Endodermal cell (in vitro differentiated cells): ENCODE results near the gene CYB5R3. TPM values are rescaled to one million over a fixed set of nuclear protein-coding genes. Genes with fewer than 3 reads are reported as not detected.

ENCODE experiments used
- DNase-seq: peaks from one replicate; pipeline ENCODE4 v3.0.0-alpha.2; 2017
- H3K27ac ChIP-seq: 2 replicates; pipeline ENCODE4 v1.5.1; 2013; ENCODE audit warnings: mild to moderate bottlenecking, low read depth, low read length, moderate library complexity
- H3K27me3 ChIP-seq: 2 replicates; pipeline ENCODE4 v1.6.1; 2013; ENCODE audit warnings: mild to moderate bottlenecking, low read length, moderate library complexity; ENCODE audit not compliant: insufficient read depth, control insufficient read depth, poor library complexity, severe bottlenecking
- H3K36me3 ChIP-seq: 2 replicates; pipeline ENCODE4 v1.7.0; 2013; ENCODE audit warnings: mild to moderate bottlenecking, low read length, moderate library complexity; ENCODE audit not compliant: control insufficient read depth, insufficient read depth
- H3K4me1 ChIP-seq: one replicate; pipeline ENCODE4 v1.7.0; 2013; ENCODE audit warnings: low read length; ENCODE audit not compliant: control insufficient read depth, insufficient read depth
- H3K4me3 ChIP-seq: 2 replicates; pipeline ENCODE4 v1.5.1; 2013; ENCODE audit warnings: mild to moderate bottlenecking, low read length, moderate library complexity
- H3K9ac ChIP-seq: 2 replicates; pipeline ENCODE4 v1.6.1; 2013; ENCODE audit warnings: mild to moderate bottlenecking, low read length, moderate library complexity; ENCODE audit not compliant: poor library complexity, severe bottlenecking; ENCODE audit errors: extremely low read depth
- H3K9me3 ChIP-seq: 2 replicates; pipeline ENCODE4 v1.6.1; 2013; ENCODE audit warnings: mild to moderate bottlenecking, low read length, moderate library complexity; ENCODE audit not compliant: control insufficient read depth
- H3K27ac Mint-ChIP-seq: 2 replicates; pipeline ENCODE4 v1.8.0; 2020; ENCODE audit warnings: mixed read lengths
- H3K27me3 Mint-ChIP-seq: 2 replicates; pipeline ENCODE4 v1.8.0; 2021; ENCODE audit warnings: mild to moderate bottlenecking, mixed read lengths; ENCODE audit not compliant: insufficient read depth
- H3K36me3 Mint-ChIP-seq: 2 replicates; pipeline ENCODE4 v1.8.0; 2020; ENCODE audit warnings: low read depth, mixed read lengths
- H3K4me1 Mint-ChIP-seq: 2 replicates; pipeline ENCODE4 v1.8.0; 2020; ENCODE audit warnings: mixed read lengths
- H3K4me3 Mint-ChIP-seq: 2 replicates; pipeline ENCODE4 v1.8.0; 2020; ENCODE audit warnings: mild to moderate bottlenecking, moderate library complexity, mixed read lengths
- H3K9me3 Mint-ChIP-seq: 2 replicates; pipeline ENCODE4 v1.8.0; 2020; ENCODE audit warnings: mild to moderate bottlenecking, mixed read lengths
- WGBS, 2 experiments: methylation state at CpG; one replicate each; pipeline versions ENCODE4 v1.1.5 to v1.1.7; 2013; ENCODE audit warnings: missing lambda C conversion rate in 2 of 2, mixed read lengths in 1 of 2; ENCODE audit not compliant: insufficient coverage in 1 of 2, insufficient read length in 1 of 2; 5-methylcytosine and 5-hydroxymethylcytosine counted together
- total RNA-seq, 2 donors: library from RNA; stranded (reverse); fragmentation: NEBNext Ultra II Directional in 1 of 2; extraction: Animal tissue kit (Norgen Biotek cat#: 25700) in 1 of 2; gene quantifications; 2 replicates in 1 of 2; 3 replicates in 1 of 2; pipeline ENCODE4 v1.2.1, GENCODE V29; 2021
- TF ChIP-seq, protein P1 (sequence below): fragments of 200-600 bp; sonication (generic); conservative IDR thresholded peaks from 2 replicates; pipeline ENCODE4 v1.5.0; 2021; ENCODE audit warnings: antibody characterized with exemption, mild to moderate bottlenecking

CYB5R3 gene
- total RNA-seq, 2 donors from 2014 or later: 89.5 to 92.4 TPM

DNA sequence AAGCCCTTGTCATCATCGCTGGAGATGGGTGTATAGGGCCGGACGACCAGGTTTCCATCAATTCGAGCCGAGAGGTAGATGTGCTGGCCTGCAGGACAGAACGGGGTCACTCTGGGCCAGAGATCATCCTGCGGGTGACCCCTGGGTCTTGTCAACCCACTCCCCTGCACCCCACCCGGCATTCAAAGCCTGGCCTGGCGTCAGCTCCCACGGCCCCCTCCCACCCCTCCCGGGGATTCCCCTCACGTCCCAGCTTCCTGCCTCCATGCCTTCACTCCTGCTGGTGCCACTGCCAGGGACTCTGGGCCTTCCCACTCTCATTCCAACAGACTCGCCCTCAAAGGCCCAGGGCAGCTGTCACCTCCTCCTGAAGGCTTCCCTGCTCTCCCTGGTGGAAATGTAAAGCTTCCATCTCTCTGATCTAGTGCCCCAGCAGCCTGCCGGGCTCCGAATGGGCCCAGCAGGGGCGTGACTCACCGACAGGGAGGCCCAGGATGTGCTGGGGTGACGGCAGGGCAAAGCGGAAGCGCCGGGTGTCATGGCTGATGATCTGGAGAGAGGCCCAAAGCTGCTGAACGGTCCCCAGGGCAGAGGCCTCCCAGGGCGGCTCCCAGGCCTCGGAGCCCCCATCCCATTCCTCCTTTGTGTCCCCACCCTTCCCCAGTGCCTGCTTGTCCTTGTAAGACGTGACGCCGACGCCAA lies 18.1 kb downstream of the CYB5R3 start:
- Mint-ChIP-seq H3K4me1 (no peaks in the 10 kb centered on the region), H3K27me3 (no peaks in the 10 kb centered on the region), H3K36me3 (peaks cover 59% of the 10 kb centered on the region), H3K9me3 (no peaks in the 10 kb centered on the region), H3K4me3 (no peak overlapping the region), H3K27ac (no peak overlapping the region)
- Histone ChIP-seq H3K4me1 (no peaks in the 10 kb centered on the region), H3K9ac (no peak overlapping the region), H3K36me3 (peaks cover 28% of the 10 kb centered on the region), H3K9me3 (no peaks in the 10 kb centered on the region), H3K27ac (no peak overlapping the region), H3K27me3 (no peaks in the 10 kb centered on the region), H3K4me3 (no peak overlapping the region)
- TF ChIP-seq, protein P1, sequence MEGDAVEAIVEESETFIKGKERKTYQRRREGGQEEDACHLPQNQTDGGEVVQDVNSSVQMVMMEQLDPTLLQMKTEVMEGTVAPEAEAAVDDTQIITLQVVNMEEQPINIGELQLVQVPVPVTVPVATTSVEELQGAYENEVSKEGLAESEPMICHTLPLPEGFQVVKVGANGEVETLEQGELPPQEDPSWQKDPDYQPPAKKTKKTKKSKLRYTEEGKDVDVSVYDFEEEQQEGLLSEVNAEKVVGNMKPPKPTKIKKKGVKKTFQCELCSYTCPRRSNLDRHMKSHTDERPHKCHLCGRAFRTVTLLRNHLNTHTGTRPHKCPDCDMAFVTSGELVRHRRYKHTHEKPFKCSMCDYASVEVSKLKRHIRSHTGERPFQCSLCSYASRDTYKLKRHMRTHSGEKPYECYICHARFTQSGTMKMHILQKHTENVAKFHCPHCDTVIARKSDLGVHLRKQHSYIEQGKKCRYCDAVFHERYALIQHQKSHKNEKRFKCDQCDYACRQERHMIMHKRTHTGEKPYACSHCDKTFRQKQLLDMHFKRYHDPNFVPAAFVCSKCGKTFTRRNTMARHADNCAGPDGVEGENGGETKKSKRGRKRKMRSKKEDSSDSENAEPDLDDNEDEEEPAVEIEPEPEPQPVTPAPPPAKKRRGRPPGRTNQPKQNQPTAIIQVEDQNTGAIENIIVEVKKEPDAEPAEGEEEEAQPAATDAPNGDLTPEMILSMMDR: no peak
- 91 to 95% methylated on average over 21 to 28 of the region's 28 CpGs for WGBS, 2 experiments
- no peak for DNase-seq

DNA sequence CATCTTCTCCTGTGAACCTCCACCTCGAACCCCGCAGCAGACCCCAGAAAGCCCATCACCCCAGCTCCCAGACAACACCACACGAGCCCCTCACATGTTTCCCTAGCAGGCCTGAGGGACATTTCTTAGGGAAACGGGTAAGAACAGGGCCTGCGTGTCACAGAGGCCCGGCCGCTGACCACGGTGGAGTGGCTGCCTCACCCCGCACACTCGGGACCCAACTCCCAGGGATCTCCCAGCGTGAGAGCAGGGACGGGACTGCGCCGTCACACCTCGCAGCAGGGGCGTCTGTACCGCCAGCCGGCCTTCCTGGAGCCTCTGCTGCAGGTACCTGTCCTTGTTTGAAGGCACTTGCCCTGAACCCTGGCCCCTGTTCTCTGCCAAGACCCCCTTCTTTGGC lies 19.0 kb downstream of the CYB5R3 start:
- Mint-ChIP-seq H3K4me3 (no peak overlapping the region), H3K9me3 (no peaks in the 10 kb centered on the region), H3K36me3 (peaks cover 55% of the 10 kb centered on the region), H3K27me3 (no peaks in the 10 kb centered on the region), H3K27ac (no peak overlapping the region), H3K4me1 (no peaks in the 10 kb centered on the region)
- TF ChIP-seq, protein P1: no peak
- Histone ChIP-seq H3K27ac (no peak overlapping the region), H3K4me3 (no peak overlapping the region), H3K4me1 (no peaks in the 10 kb centered on the region), H3K27me3 (no peaks in the 10 kb centered on the region), H3K9me3 (no peaks in the 10 kb centered on the region), H3K9ac (no peak overlapping the region), H3K36me3 (peaks cover 24% of the 10 kb centered on the region)
- 95 to 98% methylated on average over 14 to 18 of the region's 18 CpGs for WGBS, 2 experiments
- DNase-seq: no peak

DNA sequence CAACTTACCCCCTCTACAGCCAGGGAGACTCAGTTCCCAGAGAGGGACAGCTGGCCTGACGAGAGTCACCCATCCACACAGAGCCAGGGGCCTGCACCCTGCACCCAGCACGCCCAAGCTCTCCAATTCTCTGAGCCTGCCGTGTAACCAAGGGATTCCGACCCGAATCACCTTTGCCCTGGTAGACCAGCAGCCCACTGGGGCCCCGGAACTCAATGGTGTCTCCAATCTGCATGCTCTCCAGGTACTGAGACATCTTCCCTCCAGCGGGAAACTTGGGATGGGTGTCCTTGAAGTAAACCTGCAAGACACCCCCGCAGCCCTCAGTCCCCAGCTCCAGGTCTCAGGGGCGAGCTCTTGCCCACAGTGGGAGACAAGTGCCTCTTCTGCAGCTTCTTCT lies 21.2 kb downstream of the CYB5R3 start:
- H3K4me3 ChIP-seq: no peak overlapping the region
- Mint-ChIP-seq H3K36me3 (peaks cover 47% of the 10 kb centered on the region), H3K9me3 (no peaks in the 10 kb centered on the region), H3K27ac (no peak overlapping the region), H3K4me1 (no peaks in the 10 kb centered on the region), H3K4me3 (no peak overlapping the region), H3K27me3 (no peaks in the 10 kb centered on the region)
- no peak overlapping the region for H3K27ac ChIP-seq
- 89 to 93% methylated on average over 6 to 9 of the region's 9 CpGs for WGBS, 2 experiments
- TF ChIP-seq, protein P1: no peak
- H3K4me1 ChIP-seq: no peaks in the 10 kb centered on the region
- no peaks in the 10 kb centered on the region for H3K27me3 ChIP-seq
- no peak for DNase-seq
- no peaks in the 10 kb centered on the region for H3K9me3 ChIP-seq
- peaks cover 28% of the 10 kb centered on the region for H3K36me3 ChIP-seq
- H3K9ac ChIP-seq: no peak overlapping the region
